Renal pelvis (tissue), 4 donors: ENCODE data around the gene MAP2K1. TPM values are rescaled to one million over a fixed set of nuclear protein-coding genes. Genes with fewer than 3 reads are reported as not detected.
"Not testable (repeated sequence)": the region's sequence is repeated elsewhere in the genome, so short reads cannot be mapped to it uniquely, and the experiment has no call there.

Experiments used
- DNase-seq: peaks from one replicate; pipeline ENCODE4 v3.0.0-alpha.2; 2013
- polyA plus RNA-seq, 3 donors: library from polyadenylated mRNA; unstranded; fragments of 120-200 nt; gene quantifications; one replicate each; pipeline ENCODE4 v1.2.1, GENCODE V29; 2013; ENCODE audit not compliant: insufficient read length in 3 of 3

Gene MAP2K1
- polyA plus RNA-seq, 3 donors: 51.2 to 53.8 (median 51.9) TPM

- DNase-seq: no peak
Measured at GRCh38 chr15:66388576-66388975, 1.9 kb downstream of the MAP2K1 start.

GRCh38 chr15:66389098-66389858, 2.6 kb downstream of the MAP2K1 start:
- no peak for DNase-seq

- no peak for DNase-seq
Measured at GRCh38 chr15:66389859-66390381, 3.2 kb downstream of the MAP2K1 start.

GRCh38 chr15:66390678-66391077, 4.0 kb downstream of the MAP2K1 start:
- DNase-seq: no peak

GRCh38 chr15:66393037-66393436, 6.3 kb downstream of the MAP2K1 start:
- DNase-seq: not testable (repeated sequence)

- no peak for DNase-seq
Measured at GRCh38 chr15:66394472-66394871, 7.8 kb downstream of the MAP2K1 start.

- no peak for DNase-seq
Measured at GRCh38 chr15:66394915-66395314, 8.2 kb downstream of the MAP2K1 start.

- DNase-seq: no peak
Measured at GRCh38 chr15:66399276-66399675, 12.6 kb downstream of the MAP2K1 start.

GRCh38 chr15:66400351-66400774, 13.7 kb downstream of the MAP2K1 start:
- no peak for DNase-seq

- no peak for DNase-seq
Measured at GRCh38 chr15:66401130-66402021, 14.7 kb downstream of the MAP2K1 start.

GRCh38 chr15:66402761-66403284, 16.1 kb downstream of the MAP2K1 start:
- no peak for DNase-seq

- no peak for DNase-seq
Measured at GRCh38 chr15:66403323-66403722, 16.6 kb downstream of the MAP2K1 start.

GRCh38 chr15:66404122-66404521, 17.4 kb downstream of the MAP2K1 start:
- DNase-seq: no peak

GRCh38 chr15:66404532-66404931, 17.8 kb downstream of the MAP2K1 start:
- peak; percentile 60 for DNase-seq

- DNase-seq: no peak
Measured at GRCh38 chr15:66405007-66405406, 18.3 kb downstream of the MAP2K1 start.

GRCh38 chr15:66405615-66406014, 18.9 kb downstream of the MAP2K1 start:
- peak; percentile 78 for DNase-seq

GRCh38 chr15:66408254-66408653, 21.5 kb downstream of the MAP2K1 start:
- DNase-seq: no peak

GRCh38 chr15:66408675-66409282, 22.1 kb downstream of the MAP2K1 start:
- no peak for DNase-seq

- DNase-seq: no peak
Measured at GRCh38 chr15:66409565-66410108, 22.9 kb downstream of the MAP2K1 start.

GRCh38 chr15:66411190-66411589, 24.5 kb downstream of the MAP2K1 start:
- DNase-seq: no peak

GRCh38 chr15:66412220-66412619, 25.5 kb downstream of the MAP2K1 start:
- no peak for DNase-seq

GRCh38 chr15:66413579-66413978, 26.9 kb downstream of the MAP2K1 start:
- DNase-seq: no peak
